ENCODE results near the gene CDK17.
"Not testable (repeated sequence)": the region's sequence is repeated elsewhere in the genome, so short reads cannot be mapped to it uniquely, and the experiment has no call there.

CDK17 gene

DNA sequence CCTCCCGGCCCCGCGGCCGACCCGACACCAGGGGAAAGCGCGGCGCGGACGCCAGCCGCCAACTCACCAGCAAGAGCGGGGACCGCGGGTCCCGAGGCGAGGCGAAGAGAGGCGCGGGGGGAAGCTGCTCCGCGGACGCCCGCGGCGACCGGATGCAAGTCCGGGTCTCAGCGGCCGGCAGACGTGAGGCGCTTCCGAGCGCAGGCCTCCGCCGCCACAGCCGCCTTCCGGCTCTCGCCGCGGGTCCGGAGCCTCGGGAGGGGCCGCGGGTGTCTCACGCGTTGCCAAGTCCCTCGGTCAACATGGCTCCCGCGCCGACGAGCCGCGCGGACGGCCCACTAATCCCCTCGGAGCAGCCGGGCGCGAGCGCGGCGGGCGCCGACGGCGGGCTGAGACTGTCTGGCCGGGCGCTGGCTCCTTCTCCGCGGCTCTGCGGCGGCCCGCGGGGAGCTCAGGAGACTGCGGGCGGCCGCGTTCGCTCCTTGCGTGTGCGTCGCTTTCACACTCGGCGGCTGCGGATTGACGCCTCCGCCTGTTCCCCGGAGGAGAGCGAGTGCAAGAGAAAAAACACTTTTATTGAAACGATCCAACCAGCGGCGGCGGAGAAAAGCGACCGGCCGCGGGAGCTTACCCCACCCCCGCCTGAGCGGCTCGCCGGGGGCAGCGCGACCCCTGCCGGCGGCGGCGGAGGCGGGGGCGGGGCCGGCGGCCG, at the start of gene CDK17:
CDK17 (minus strand) TSS at position 521 of the 712 bp plus-strand sequence. CDS start 65,603 bp downstream, outside the sequence.
- peak; percentile 87 for DNase-seq (ENCODE audit: low spot score)

DNA sequence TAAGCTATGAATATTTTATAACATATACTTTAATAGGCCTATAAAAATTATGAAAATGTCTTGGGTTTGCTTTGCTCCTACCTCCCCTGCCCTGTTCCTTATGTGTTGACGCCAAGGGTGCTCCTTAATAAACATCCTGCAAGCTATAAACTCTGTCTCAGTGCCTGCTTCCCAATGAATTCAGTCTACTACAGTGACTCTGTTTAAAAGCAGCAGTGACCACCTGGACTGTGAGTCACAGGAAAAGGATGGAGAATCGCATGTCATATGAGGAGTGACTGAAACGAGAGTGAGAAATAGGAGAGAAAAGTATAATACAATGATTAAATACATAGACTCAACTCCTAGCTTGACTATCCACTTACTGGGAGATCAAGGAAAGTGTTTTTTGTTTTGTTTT, 48.1 kb upstream of the CDK17 start:
- no peak for DNase-seq (ENCODE audit: low spot score)

DNA sequence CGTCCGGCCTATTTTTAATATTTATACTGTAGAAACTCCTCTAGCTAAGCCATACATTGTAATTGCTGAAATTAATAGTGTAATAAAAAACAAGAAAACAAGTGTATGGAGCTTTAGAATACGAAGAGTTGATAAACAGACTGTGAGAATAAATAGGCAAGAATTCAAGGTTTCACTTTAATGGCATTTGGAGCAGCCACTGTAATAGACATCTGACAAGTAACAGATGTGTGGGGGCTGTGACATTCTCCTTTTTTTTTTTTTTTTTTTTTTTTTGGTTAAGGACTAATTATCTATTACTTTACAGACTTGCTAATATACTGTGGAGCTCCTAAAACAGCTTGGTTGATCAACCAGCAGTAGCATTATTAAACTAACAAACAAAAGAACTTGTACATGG, 47.0 kb upstream of the CDK17 start:
- no peak for DNase-seq (ENCODE audit: low spot score)

DNA sequence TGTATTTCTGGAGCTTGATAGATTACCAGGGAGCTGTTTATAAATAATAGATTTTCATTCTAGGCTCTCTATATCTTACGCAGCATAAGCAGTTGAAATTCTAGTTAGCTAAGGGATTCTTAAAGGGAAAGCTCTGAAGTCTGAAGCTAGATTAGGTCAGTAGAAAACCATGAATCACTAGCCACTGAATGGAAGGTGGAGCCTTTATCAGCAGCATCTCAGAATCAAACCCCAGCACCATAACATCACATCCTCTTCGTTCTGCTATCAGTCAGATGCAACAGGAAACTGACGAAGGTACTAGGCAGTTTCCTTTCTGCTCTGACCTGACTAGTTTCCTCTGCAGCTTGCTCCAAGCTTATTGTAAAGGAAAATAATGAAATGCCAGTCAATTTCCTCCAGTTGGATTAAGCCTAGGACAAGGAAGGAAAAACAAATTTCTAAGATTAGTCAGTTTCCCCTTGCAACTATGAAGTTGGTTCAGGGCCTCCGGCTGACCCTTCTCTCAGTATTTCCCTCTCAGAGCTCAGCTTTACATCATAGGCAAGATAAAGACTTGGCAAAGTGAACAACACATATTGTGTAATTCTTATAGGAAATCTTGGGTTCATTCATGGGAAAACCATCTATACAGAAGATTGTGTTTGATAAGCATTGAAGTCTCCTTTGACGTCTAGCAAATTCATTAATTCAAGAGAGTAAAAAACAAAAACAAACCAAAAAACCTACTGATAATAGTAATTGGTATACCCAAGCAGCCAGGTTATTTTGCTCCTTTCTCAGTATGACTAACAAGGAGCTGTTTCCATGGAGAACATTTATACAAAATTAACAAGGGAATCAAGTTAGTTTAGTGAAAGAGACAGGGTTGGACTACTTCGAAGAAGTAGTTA, 45.7 kb upstream of the CDK17 start:
- DNase-seq (ENCODE audit: low spot score): peak; percentile 92

DNA sequence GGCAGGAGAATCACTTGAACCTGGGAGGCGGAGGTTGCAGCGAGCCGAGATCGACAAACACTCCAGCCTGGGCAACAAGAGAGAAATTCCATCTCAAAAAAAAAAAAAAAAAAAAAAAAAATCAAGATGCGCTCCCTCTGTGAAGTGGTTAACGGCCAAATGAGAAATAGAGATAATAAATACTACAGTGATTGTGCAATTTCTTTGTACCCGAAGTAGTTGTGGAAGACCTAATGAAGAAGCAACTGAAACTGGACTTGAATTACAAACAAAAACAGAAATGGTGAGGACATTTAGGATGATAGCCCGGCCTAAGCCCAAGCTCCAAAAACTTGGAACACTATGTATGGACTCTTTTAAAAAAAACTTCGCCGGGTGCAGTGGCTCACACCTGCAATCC, 44.2 kb upstream of the CDK17 start:
- no peak for DNase-seq (ENCODE audit: low spot score)

DNA sequence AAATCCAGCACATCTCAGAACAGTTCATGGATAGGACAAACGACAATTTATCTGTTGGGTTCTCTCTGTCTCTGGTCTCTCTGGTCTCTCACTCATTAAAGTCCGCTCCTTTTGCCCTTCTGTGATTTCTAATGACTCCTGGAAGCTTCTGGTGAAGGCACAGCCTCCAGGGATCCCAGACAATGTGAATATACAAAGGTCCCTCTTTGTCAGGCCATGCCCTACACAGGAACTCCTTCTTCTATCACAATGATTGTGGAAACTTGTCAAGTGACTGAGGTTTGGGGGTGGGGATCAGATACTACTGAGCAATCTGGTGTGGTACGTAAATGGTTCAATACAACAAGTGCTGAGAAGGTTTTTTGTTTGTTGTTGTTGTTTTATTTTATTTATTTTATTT, 42.7 kb upstream of the CDK17 start:
- no peak for DNase-seq (ENCODE audit: low spot score)

DNA sequence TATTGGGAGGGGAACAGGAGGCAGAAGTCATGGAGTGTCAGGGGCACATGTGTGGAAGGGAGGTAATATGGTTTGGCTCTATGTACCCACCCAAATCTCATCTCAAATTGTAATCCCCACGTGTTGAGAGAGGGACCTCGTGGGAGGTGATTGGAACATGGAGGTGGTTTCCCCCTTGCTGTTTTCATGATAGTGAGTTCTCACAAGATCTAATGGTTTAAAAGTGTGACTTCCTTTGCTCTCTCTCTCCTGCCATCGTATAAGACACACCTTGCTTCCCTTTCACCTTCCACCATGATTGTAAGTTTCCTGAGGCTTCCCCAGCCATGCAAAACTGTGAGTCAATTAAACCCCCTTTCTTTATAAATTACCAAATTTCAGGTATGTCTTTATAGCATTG, 41.6 kb upstream of the CDK17 start:
- no peak for DNase-seq (ENCODE audit: low spot score)

DNA sequence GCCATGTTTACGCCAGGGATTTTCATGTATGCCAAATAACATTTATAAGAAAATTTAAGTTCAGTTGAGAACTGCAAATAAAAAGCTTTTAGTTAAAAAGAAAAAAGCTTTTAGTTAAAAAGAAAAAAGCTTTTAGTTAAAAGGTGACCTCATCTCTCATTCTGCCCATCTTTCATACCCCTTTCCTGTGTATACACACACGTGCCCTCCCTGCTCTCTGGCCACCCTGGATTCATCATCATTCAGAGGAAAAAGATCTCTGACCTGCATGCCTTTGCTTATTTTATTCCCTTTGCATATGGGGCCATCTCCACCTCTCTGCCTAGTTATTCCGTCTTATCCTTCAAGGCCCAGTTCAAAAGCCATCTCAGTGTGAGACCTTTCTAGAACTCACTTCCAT, 38.1 kb upstream of the CDK17 start:
- DNase-seq (ENCODE audit: low spot score): no peak

DNA sequence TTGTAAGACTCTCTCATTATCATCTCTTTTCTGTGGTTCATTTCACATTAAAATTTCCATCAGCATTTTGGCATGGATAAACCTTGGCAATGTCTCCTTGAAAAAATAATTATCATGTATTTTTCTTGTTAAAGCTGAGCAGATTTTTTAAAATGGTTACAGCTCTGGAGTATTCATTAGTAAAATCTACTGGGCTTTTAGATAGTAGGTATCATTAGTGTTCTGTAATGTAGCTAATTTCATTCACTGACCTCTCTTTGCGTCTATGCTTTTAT, 36.9 kb upstream of the CDK17 start:
- no peak for DNase-seq (ENCODE audit: low spot score)

DNA sequence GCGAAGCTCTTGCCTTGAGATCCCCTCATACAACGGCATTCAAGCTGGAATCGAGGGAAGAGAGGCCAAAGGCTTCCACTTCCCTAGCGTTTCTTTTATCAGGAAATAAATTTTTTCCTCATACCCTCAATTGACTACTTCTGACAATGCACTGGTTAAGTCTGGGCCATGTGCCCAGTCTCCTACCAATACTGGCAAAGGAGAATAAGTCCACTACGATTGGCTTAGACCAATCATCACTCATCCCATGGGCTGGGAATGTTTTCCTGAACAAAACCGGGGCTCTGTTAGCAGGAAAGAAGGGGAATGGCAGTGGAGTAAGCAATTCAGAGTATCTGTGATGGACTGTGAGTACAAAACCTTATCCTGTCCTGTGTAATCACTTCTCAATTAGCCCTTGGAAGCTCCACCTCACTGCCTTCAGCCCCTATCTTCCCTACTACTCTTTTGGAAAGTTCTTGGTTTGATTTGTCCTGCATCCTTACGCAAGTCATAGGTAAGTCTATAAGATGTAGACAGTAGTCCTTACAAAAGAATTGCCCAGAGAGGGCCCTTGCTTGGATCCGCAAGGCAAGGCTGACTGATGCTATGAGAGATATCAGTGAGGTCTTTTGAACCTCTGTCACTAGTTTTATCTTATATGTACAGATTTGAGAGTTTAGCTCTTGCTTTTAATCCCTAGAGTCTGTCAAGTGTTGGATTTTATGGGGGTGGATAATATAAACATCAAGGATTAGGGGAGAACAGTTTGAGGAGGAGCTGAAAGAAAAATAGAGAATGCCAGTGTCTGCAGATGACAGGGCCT, 36.3 kb upstream of the CDK17 start:
- no peak for DNase-seq (ENCODE audit: low spot score)

DNA sequence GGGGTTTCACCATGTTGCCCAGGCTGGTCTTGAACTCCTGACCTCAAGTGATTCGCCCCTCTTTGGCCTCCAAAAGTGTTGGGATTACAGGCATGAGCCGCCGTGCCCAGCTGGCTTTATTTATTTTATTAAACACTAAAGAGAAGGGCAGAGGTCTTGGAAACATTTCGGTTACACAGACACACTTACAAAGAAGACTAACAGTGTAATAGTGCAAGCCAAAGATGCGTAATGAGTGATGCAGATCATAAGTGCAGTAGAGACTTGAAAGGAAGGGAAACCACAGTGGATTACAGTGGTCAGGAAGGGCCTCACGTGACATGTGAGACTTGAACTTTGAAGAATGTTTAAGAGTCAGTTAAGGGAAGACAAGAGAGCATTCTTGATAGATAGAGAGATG, 33.9 kb upstream of the CDK17 start:
- peak; percentile 92 for DNase-seq (ENCODE audit: low spot score)

DNA sequence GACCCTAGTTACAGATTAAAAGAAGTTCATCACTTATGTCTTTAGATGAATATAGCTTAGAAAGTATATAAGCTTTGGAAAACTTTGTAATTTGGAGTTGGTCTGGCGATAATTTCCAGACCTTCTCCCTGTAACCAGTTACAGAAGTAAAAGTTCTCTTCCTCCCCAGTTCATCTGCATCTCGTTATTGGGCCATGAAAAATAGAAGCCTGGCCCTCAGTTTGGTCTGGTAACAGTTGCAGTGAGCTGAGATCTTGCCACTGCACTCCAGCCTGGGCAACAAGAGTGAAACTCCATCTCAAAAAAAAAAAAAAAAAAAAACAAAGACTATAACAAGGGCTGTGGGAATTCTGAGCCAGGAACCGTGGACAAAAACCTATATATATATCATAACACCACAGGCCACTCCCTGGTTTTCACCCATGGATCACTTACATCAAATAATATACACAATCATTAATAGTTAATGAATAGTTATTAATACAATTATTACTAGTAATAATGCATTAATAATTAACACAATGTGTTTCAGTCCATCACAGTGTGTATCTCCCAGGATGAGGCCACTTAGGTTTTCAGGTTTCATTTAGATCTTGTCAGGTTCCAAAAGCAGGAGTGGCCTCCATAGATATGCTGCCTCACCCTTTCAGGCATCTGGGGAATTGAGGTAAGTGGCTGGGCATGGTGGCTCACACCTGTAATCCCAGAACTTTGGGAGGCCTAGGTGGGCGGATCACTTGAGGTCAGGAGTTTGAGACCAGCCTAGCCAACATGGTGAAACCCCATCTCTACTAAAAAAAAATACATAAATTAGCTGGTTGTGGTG, 32.5 kb upstream of the CDK17 start:
- not testable (repeated sequence) for DNase-seq (ENCODE audit: low spot score)

DNA sequence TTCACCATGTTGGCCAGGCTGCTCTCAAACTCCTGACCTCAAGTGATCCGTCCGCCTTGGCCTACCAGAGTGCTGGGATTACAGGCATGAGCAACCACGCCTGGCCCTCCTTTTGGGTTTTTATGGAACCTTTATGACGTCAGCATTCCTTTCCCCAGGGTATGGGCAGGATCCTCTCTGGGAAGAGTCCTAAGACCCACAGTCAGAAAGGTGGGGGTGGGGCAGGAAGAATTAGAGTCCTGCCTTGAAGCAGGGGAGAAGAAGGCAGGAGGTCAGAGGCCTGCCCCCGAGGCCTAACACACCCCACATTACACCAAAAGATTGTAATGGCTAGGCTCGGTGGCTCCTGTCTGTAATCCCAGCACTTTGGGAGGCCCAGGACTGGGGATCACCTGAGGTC, 30.8 kb upstream of the CDK17 start:
- DNase-seq (ENCODE audit: low spot score): no peak

DNA sequence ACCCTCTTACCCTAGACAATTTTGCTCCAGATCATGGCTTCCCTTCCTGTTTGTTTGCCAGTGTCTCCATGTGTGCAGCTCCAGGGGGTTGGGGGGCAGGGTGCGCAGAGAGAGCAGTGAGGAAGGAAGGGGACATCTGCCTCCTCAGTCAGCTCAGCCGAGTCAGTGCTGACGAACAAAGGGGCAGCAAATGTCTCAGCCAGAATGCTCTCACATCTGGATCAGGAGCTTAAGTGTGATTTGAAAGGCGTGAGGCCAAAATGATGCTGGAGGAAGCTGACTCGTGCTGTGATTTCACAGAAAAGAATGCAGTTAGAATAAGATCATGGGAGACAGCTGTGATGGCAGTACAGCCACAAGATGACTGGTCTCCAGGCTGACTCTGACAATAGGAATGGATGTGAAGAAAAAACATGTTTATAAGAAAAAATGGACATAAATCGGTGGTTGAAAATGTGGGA, 27.1 kb upstream of the CDK17 start:
- DNase-seq (ENCODE audit: low spot score): peak; percentile 57

DNA sequence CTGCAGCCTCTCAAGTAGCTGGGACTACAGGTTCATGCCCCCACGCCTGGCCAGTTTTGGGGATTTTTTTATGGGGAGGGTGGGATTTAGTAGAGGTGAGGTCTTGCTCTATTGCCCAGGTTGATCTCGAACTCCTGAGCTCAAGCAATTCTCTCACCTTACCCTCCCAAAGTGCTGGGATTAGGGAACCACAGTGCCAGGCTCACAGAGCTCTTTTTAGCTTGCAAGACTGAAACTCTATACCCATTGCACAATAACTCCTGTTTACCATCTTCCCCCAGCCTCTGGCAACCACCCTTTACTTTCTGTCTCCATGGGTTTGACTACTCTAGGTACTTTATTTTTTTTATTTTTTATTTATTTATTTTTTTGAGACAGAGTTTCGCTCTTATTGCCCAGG, 25.7 kb upstream of the CDK17 start:
- DNase-seq (ENCODE audit: low spot score): peak; percentile 39

DNA sequence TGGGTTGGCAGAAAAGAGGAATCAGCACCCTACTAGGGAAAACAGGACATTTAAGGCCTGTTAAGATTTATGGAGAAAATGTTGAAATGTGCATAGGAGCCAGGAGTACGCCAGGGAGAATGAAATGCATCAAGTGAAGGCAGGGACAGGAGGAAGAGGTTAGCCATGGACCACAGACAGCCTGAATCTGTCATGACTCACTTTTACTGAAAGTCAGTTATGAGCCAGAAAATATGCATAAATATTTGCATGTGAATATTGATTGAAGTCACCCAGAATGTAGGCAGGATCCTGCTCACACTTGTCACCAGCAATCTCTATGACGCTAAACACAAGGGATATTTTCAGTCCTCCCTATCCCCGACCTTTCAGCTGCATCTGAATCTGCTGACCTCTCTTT, 25.1 kb upstream of the CDK17 start:
- peak; percentile 73 for DNase-seq (ENCODE audit: low spot score)

DNA sequence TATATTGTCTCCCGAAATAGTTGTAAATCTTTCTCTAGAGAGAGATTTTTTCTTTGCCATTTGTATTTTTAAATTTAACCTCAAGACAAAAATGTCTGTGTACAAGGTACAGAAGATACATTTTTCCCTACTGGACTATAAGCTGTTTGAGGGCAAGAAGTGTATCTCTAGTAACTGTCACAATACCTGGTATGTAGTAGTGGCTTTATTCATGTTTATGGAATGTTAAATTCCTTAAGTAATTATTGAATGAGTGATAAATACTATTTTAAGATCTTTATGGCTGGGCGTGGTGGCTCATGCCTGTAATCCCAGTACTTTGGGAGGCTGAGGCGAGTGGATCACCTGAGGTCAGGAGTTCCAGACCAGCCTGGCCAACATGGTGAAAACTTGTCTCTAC, 24.4 kb upstream of the CDK17 start:
- DNase-seq (ENCODE audit: low spot score): no peak

DNA sequence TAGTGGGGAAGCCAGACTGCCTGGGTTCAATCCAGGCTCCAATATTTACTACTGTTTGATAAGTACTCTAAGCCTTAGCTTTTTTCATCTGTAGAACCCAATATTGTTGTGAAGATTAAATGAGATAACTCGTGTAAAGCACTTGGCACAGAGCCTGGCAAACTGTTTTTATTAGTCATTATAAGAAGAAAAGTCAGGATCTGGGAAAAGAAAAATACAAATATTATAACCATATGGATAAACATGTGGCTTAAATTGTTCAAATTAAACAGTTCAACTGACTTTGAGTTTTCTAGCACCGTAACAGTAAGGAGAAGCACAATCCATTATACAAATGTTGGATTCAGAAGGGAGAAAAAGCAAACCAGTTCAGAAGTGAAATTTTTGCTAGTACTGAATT, 22.0 kb upstream of the CDK17 start:
- no peak for DNase-seq (ENCODE audit: low spot score)

DNA sequence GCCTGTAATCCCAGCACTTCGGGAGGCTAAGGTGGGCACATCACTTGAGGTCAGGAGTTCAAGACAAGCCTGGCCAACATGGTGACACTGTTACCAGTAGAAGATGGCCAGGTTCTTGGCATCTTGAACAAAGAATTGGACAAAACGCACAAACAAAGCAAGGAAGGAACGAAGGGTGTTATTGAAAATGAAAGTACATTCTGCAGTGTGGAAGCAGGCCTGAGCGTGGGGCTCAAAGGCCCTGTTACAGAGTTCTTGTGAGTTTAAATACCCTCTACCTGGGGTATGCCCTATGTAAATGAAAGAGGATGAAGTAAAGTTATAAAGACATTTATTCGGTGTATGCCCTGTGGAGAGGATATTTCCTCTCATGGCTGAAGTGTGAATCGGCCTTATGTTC, 20.8 kb upstream of the CDK17 start:
- DNase-seq (ENCODE audit: low spot score): no peak

DNA sequence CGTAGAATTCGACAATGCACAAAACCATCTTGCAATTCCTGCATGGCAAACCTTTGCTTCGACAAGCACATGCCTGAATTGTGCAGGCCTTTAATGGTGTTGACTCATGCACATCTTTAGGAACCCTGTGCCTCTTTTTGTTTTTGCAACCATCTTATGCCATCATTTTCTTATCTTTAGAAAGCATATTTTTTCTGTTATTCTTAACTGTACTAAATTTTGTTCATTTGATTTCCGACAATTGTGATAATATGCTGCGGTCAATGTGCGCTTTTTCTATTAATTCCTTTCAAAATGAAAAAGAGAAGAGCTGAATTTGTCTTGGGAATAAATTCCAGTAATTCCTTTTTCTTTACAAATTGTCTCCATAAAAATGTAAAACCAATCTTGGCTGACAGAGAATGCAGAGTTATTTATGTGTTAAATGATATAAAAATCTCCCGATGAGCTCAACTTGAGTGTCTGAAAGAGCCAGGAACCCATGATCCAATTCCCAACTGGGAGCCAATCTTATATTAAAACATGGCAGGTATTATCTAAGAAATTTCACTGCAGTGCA, 20.1 kb upstream of the CDK17 start:
- DNase-seq (ENCODE audit: low spot score): no peak

DNA sequence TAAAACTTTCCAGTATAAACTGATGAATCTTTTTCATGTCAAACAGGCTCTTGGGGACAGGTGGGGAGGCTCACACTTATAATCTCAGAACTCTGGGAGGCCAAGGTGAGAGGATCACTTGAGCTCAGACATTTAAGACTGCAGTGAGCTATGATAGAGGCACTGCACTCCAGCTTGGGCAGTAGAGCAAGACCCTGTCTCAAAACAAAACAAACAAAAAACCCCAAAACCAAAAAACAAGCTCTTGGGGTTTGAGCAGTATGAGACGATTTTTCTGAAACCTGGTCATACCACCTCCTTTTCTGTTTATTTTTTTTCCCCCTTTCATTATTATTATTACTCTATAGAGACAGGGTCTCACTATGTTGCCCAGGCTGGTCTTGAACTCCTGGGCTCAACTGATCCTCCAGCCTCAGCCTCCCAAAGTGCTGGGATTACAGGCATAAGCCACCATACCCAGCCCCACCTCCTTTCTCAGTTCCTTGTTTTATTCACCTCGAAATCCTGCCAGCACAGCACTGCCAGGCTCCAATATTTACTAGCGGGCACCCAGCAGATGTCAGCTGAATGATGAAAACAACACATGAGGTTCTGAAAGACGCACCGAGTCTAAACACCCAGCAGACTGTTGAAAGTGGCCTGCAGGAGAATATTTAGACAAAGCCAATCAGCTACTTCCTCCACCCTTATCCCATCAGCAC, 19.5 kb upstream of the CDK17 start:
- peak; percentile 46 for DNase-seq (ENCODE audit: low spot score)

Data from activated CD4-positive, alpha-beta T cell treated with anti-CD3 and anti-CD28 coated beads, Interleukin-2, Interleukin-4, amounts not matched to agents 100 ng/mL and 50 ng/mL, durations not matched to agents 16 hours and 8 hours (primary cell).